ENCODE measurements around the gene MGAT3. TPM values are rescaled to one million over a fixed set of nuclear protein-coding genes. Genes with fewer than 3 reads are reported as not detected.

MGAT3 gene
- total and polyA plus RNA-seq, 9 of the 15 experiments (the other 6 are each of a cell fraction or from before 2014, with no cell fraction given), result 0.10 to 11.5 (median 4.6) TPM

DNA sequence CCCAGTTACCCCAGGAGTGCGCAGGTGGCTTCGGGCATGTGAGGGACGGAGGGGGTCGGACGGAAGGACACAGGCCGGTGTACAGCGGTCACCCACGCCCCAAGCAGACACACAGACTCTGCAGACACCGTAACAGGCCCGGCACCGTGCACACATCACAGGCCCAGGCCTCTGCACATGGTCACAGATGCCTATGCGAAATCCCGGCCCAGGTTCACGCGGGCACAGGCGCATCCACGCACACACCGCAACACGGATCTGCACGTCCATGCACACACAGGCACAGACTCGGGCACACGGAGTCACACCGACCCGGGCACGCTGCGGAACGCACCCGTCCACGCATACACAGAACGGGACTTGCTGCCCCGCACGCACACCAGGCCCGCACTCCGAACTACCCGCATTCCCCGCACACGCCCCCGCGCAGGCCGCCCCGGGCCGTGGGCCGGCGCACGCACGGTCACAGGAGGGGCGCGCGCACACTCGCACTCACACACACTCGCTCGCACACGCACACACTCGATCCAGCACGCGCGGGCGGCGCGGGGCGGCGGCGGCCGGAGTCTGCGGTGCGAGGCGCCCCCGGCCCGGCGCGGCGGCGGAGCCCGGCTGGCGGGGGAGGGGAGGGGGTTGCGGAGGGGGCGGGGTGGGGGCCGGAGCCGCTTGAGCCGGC, at the start of gene MGAT3 (continued):
- TF ChIP-seq ZNF398 (CRISPR knock-in tag; IDR thresholded peaks at IDR 0.05), result no peak
- TF ChIP-seq ZFX (CRISPR knock-in tag; IDR thresholded peaks at IDR 0.05), result peak; percentile 58
- no peak for TF ChIP-seq SRSF7 (optimal IDR thresholded peaks at IDR 0.05; ENCODE audit: low read depth, low read length)
- TF ChIP-seq ZNF764 (CRISPR knock-in tag; IDR thresholded peaks at IDR 0.05; ENCODE audit: low read depth), result no peak
- TF ChIP-seq RBM25 (IDR thresholded peaks at IDR 0.05; ENCODE audit: low read depth, low read length, severe bottlenecking), result no peak
- peak; percentile 25; the same call in 1 of the 2 replicates for TF ChIP-seq RB1 (IDR thresholded peaks at IDR 0.05; ENCODE audit: low read depth)
- no peak for TF ChIP-seq KHSRP (IDR thresholded peaks at IDR 0.05)
- TF ChIP-seq, protein P1, sequence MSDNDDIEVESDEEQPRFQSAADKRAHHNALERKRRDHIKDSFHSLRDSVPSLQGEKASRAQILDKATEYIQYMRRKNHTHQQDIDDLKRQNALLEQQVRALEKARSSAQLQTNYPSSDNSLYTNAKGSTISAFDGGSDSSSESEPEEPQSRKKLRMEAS (CRISPR knock-in tag; IDR thresholded peaks at IDR 0.05), result peak; percentile 31
- TF ChIP-seq TAF15 (IDR thresholded peaks at IDR 0.05; ENCODE audit: low read depth, low read length), result no peak
- no peak for TF ChIP-seq ZNF239 (CRISPR knock-in tag; IDR thresholded peaks at IDR 0.05)
- no peak for TF ChIP-seq TCF7L2 (IDR thresholded peaks at IDR 0.05; ENCODE audit: low read depth, low read length)
- TF ChIP-seq ZNF23 (CRISPR knock-in tag; IDR thresholded peaks at IDR 0.05), result no peak
- no peak for TF ChIP-seq NFRKB (IDR thresholded peaks at IDR 0.05; ENCODE audit: low read depth)
- TF ChIP-seq PURB (CRISPR knock-in tag; IDR thresholded peaks at IDR 0.05; ENCODE audit: low read depth), result no peak
- TF ChIP-seq MXI1 (IDR thresholded peaks at IDR 0.05; ENCODE audit: low read depth, low read length), result no peak
- TF ChIP-seq ZFP36 (IDR thresholded peaks at IDR 0.05; ENCODE audit: low read depth, low read length, partially characterized antibody), result no peak
- no peak for TF ChIP-seq ZBTB26 (CRISPR knock-in tag; IDR thresholded peaks at IDR 0.05)
- no peak for TF ChIP-seq HNRNPLL (IDR thresholded peaks at IDR 0.05; ENCODE audit: low read depth, low read length, poor library complexity, severe bottlenecking)
- TF ChIP-seq, protein P2, sequence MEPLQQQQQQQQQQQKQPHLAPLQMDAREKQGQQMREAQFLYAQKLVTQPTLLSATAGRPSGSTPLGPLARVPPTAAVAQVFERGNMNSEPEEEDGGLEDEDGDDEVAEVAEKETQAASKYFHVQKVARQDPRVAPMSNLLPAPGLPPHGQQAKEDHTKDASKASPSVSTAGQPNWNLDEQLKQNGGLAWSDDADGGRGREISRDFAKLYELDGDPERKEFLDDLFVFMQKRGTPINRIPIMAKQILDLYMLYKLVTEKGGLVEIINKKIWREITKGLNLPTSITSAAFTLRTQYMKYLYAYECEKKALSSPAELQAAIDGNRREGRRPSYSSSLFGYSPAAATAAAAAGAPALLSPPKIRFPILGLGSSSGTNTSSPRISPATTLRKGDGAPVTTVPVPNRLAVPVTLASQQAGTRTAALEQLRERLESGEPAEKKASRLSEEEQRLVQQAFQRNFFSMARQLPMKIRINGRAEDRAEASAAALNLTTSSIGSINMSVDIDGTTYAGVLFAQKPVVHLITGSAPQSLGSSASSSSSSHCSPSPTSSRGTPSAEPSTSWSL (CRISPR knock-in tag; IDR thresholded peaks at IDR 0.05; ENCODE audit: borderline replicate concordance), result no peak
- no peak for TF ChIP-seq TRIM24 (IDR thresholded peaks at IDR 0.05)
